IPS-11a (cell line): ENCODE results near the gene LYPD3.
A peak's percentile ranks its signal among the peaks of the same experiment; 100 is the strongest.
"Not testable (repeated sequence)": the region's sequence is repeated elsewhere in the genome, so short reads cannot be mapped to it uniquely, and the experiment has no call there.

Experiments used
- H3K4me3 ChIP-seq: one replicate; pipeline ENCODE4 v1.5.1; 2013; ENCODE audit warnings: low read depth, low read length, control low read depth

LYPD3 gene

GRCh38 chr19:43465468-43466120, at the start of gene LYPD3:
TSS of gene LYPD3 (minus strand) at chr19:43465608. CDS start at chr19:43465571, 37 bp downstream.
- peak within 1 kb of the TSS; percentile 67 for H3K4me3 ChIP-seq

DNA sequence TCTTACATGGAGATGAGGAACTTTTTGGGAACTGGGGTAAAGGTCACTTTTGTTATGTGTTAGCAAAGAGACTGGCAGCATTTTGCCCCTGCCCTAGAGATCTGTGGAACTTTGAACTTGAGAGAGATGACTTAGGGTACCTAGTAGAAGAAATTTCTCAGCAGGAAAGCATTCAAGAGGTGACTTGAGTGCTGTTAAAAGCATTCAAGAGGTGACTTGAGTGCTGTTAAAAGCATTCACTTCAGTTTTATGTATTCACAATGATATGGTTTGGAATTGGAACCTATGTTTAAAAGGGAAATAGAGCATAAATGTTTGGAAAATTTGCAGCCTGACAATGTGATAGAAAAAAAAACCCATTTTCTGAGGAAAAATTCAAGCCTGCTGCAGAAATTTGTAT, 47.0 kb upstream of the LYPD3 start:
- not testable (repeated sequence) for H3K4me3 ChIP-seq

DNA sequence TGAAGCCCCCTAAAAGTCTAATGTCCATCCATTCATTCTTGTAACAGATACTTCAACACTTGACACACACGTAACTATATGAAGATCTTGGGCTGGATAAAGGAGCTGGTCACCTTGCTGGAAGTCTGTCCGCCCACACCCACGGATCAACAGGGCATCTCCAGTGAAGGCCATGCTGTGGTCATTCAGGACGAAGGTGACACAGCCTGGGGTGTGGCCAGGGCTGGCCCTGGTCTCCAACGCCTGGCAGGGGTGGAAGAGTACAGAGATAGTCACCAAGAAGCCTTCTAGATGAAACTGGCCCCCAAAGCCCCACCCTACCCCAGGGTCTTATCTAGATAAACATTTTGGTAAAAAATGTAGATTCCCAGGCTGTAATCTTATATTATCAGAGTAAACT, 45.9 kb upstream of the LYPD3 start:
- no peak overlapping the region for H3K4me3 ChIP-seq

DNA sequence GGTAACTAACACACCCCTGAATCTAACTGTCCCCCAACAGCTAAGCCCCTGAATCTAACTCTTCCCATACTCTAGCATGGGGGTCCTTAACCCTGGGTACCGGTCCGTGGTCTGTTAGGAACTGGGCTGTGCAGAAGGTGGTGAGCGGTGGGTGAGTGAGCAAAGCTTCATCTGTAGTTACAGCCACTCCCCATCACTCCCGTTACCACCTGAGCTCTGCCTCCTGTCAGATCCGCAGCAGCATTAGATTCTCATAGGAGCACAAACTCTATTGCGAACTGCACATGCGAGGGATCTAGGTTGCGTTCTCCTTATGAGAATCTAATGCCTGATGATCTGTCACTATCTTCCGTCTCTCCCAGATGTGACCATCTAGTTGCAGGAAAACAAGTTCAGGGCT, 45.3 kb upstream of the LYPD3 start:
- no peak overlapping the region for H3K4me3 ChIP-seq

DNA sequence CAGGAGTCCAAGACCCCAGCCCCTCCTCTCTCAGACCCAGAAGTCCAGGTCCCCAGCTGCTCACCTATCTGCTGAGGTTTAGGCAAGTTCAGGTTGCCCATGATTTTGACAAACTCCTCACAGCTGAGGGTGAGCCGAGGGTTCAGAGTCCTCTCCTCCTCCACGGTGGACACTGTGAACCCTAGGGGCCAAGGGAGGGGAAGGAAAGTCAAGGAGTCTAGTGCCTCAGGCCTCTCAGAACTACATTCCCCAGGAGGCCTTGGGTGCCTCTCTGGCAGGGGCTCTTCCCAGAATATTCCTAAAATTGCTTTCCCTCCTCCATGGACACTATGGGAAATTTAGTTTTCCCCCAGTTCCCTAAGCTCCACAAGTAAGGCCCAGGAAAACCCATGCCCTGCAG, 42.5 kb upstream of the LYPD3 start:
- no peak overlapping the region for H3K4me3 ChIP-seq

GRCh38 chr19:43506629-43507028, 41.2 kb upstream of the LYPD3 start:
- H3K4me3 ChIP-seq, result no peak overlapping the region

GRCh38 chr19:43505941-43506340, 40.5 kb upstream of the LYPD3 start:
- H3K4me3 ChIP-seq, result no peak overlapping the region

GRCh38 chr19:43505186-43505456, 39.7 kb upstream of the LYPD3 start:
- peak overlapping the region; percentile 63 for H3K4me3 ChIP-seq

- H3K4me3 ChIP-seq, result peak within 1 kb of the TSS; percentile 63
These were observed 39.2 kb upstream of the LYPD3 start, which contains the start of gene PHLDB3 for GRCh38 chr19:43504426-43505185. TSS of gene PHLDB3 (minus strand) at chr19:43504746. CDS start at chr19:43504118, 628 bp downstream.

- peak overlapping the region; percentile 63 for H3K4me3 ChIP-seq
These were observed 38.4 kb upstream of the LYPD3 start for GRCh38 chr19:43503501-43504425.

GRCh38 chr19:43502419-43502976, 37.1 kb upstream of the LYPD3 start:
- no peak overlapping the region for H3K4me3 ChIP-seq

DNA sequence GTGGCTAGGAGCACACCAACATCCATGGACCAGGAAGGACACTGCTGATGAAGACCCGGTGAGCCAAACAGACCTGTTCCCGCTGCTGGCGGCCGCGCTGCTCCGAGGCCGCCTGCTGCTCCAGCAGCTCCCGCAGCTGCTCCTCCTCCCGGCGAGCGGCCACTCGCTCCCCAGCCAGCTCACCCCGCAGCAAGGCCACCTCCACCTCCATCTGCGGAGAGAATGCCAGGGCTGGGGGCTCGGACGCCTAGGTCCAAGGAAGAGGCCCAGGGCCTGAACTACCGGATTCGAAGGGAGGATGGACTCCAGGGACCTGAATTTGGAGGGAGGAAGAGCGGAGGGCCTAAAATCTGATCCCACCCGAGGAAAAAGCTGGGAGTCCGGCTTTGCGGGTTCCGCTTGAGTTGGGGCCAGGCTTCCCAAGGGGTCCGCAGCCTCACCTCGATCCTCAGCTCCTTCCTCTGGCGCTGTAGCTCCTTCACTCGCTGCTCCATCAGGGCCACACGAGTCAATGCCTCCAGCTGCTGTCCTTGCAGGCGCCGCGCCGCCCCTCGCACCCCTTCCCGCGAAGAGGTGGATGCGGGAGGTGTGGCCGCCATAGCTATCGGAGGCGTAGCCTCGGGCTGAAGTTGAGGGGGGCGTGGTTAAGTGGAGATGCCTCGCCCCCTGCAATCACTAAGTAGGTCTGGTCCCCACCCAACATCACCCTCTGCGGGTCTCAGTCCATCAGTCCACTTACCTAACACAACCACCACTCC, 36.4 kb upstream of the LYPD3 start:
- no peak overlapping the region for H3K4me3 ChIP-seq

DNA sequence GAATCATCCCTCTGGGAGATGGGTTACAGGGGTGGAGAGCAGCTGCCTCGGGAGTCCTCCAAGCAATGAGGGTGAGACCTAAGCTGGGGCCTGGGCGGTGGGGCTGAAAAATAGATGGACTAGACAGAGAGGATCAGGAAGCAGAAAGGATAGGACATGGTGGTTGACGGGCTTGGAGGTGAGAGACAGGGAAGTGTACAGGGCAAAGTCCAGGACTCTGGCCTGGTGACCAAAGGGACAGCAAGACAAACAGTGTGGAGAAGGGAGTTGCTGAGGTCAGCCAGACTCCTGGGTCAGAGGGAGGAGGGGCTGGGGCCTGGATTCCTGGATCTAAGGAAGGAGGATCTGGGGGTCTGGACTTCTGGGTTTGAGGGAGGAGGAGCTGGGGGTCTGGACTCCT, 33.6 kb upstream of the LYPD3 start:
- no peak overlapping the region for H3K4me3 ChIP-seq

GRCh38 chr19:43498233-43498842, 32.9 kb upstream of the LYPD3 start:
- H3K4me3 ChIP-seq, result no peak overlapping the region

- H3K4me3 ChIP-seq, result no peak overlapping the region
These were observed 31.6 kb upstream of the LYPD3 start for GRCh38 chr19:43496960-43497359.

DNA sequence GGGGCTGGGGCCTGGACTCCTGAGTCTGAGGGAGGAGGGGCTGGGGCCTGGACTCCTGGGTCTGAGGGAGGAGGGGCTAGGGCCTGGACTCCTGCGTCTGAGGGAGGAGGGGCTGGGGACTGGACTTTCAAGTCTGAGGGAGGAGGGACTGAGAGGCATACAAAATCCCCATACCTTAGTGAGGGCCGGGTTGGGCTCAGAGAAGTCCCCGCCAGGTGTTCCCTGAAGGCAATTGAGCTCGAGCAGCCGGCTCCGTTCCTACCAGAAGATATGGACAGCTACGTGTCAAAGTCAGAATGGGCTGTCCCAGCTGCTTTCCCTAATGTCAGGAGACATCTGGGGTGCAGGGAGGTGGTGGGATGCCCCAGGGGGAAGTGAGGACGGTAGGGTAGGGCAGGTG, 29.7 kb upstream of the LYPD3 start:
- no peak overlapping the region for H3K4me3 ChIP-seq

DNA sequence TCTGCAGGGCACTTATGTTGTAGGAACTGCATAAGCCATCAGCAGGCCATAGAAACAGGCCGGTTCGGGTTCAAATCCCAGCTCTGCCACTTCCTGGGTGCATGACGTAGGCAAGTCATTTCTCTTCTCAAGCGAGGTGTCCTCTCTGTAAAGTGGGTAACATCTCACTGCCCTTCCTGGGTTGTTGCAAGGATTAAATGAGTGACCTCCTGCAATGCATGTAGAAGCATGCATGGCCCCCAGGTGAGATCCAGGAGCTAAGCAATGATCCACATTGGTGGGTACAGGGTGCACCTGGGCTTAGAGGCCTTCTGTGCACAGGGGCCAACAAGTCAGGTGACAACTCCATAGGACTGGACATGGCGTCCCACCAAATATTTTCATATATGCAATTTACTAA, 25.4 kb upstream of the LYPD3 start:
- H3K4me3 ChIP-seq, result no peak overlapping the region

GRCh38 chr19:43489979-43490599, 24.7 kb upstream of the LYPD3 start:
- no peak overlapping the region for H3K4me3 ChIP-seq

- H3K4me3 ChIP-seq, result no peak overlapping the region
These were observed 23.9 kb upstream of the LYPD3 start for GRCh38 chr19:43489310-43489709.

GRCh38 chr19:43488179-43488578, 22.8 kb upstream of the LYPD3 start:
- H3K4me3 ChIP-seq, result no peak overlapping the region
